GM18868 (cell line): ENCODE results near the gene SLX4IP.

Experiments used
- ATAC-seq: cut with Tn5 transposase; IDR thresholded peaks from one replicate; pipeline ENCODE4 v1.9.1; 2021; ENCODE audit warnings: mild to moderate bottlenecking, moderate library complexity; ENCODE audit not compliant: unreplicated experiment

Gene SLX4IP

GRCh38 chr20:10463622-10464021 lies 28.5 kb downstream of the SLX4IP start:
- no peak for ATAC-seq

GRCh38 chr20:10465135-10465534 lies 30.0 kb downstream of the SLX4IP start:
- ATAC-seq = no peak

GRCh38 chr20:10466325-10466724 lies 31.2 kb downstream of the SLX4IP start:
- no peak for ATAC-seq

- ATAC-seq = no peak
Measured at GRCh38 chr20:10466855-10467254, 31.8 kb downstream of the SLX4IP start.

GRCh38 chr20:10467681-10468339 lies 32.7 kb downstream of the SLX4IP start:
- ATAC-seq = no peak

GRCh38 chr20:10468340-10468845 lies 33.3 kb downstream of the SLX4IP start:
- ATAC-seq = no peak

GRCh38 chr20:10469056-10469455 lies 34.0 kb downstream of the SLX4IP start:
- no peak for ATAC-seq

- peak; percentile 69 for ATAC-seq
Measured at GRCh38 chr20:10469599-10469998, 34.5 kb downstream of the SLX4IP start.

- ATAC-seq = no peak
Measured at GRCh38 chr20:10470276-10470675, 35.2 kb downstream of the SLX4IP start.

GRCh38 chr20:10472871-10473270 lies 37.8 kb downstream of the SLX4IP start:
- ATAC-seq = no peak

GRCh38 chr20:10474606-10475184 lies 39.6 kb downstream of the SLX4IP start:
- no peak for ATAC-seq

GRCh38 chr20:10475225-10475624 lies 40.1 kb downstream of the SLX4IP start:
- peak; percentile 35 for ATAC-seq

- peak; percentile 64 for ATAC-seq
Measured at GRCh38 chr20:10476319-10476724, 41.2 kb downstream of the SLX4IP start.

- ATAC-seq = peak; percentile 84
Measured at GRCh38 chr20:10478205-10478604, 43.1 kb downstream of the SLX4IP start.

- ATAC-seq = no peak
Measured at GRCh38 chr20:10478930-10479329, 43.8 kb downstream of the SLX4IP start.

- ATAC-seq = no peak
Measured at GRCh38 chr20:10481676-10482075, 46.6 kb downstream of the SLX4IP start.

GRCh38 chr20:10483691-10484090 lies 48.6 kb downstream of the SLX4IP start:
- ATAC-seq = no peak

- no peak for ATAC-seq
Measured at GRCh38 chr20:10487142-10488136, 52.3 kb downstream of the SLX4IP start.

- no peak for ATAC-seq
Measured at GRCh38 chr20:10488534-10488933, 53.4 kb downstream of the SLX4IP start.

- ATAC-seq = no peak
Measured at GRCh38 chr20:10489853-10490252, 54.7 kb downstream of the SLX4IP start.

- no peak for ATAC-seq
Measured at GRCh38 chr20:10490257-10490656, 55.2 kb downstream of the SLX4IP start.
